CD4-positive, alpha-beta T cell treated with Interleukin-2 at 100 ng/mL for 4 hours (primary cell): ENCODE measurements around the gene GPI.
"Not testable (repeated sequence)": the region's sequence is repeated elsewhere in the genome, so short reads cannot be mapped to it uniquely, and the experiment has no call there.

Experiments
- DNase-seq: peaks from one replicate; pipeline ENCODE4 v3.0.0-alpha.2; 2020; ENCODE audit warnings: low spot score

Gene GPI

DNA sequence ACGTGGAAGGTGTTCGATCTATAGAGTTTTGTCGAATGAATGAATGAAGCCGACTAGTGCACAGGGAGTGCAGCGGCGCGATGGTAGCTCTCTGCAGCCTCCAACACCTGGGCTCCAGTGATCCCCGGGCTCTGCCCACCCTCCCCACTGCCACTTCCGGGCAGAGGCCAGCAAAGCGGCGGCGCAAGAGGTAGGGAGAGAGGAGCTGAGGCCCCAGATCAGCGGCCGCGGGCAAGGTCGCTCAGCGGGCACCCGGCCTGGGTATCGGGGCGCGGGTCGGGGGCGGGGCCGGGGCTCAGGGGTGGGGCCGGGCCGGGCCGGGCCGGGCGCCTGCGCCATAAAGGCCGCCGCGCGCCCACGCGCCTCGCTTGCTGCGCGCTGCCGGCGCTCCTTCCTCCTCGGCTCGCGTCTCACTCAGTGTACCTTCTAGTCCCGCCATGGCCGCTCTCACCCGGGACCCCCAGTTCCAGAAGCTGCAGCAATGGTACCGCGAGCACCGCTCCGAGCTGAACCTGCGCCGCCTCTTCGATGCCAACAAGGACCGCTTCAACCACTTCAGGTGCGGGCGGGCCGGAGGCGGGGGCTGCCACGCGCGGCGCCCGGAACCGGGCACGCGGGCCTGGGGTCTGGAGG lies at the start of gene GPI:
Gene GPI, plus strand, starts transcription at position 367 of the 633 bp plus-strand sequence. Its CDS starts 71 bp downstream, at position 438.
- peak; percentile 59 for DNase-seq

- DNase-seq = no peak
Measured at GRCh38 chr19:34316247-34316646, 48.7 kb upstream of the GPI start.

DNA sequence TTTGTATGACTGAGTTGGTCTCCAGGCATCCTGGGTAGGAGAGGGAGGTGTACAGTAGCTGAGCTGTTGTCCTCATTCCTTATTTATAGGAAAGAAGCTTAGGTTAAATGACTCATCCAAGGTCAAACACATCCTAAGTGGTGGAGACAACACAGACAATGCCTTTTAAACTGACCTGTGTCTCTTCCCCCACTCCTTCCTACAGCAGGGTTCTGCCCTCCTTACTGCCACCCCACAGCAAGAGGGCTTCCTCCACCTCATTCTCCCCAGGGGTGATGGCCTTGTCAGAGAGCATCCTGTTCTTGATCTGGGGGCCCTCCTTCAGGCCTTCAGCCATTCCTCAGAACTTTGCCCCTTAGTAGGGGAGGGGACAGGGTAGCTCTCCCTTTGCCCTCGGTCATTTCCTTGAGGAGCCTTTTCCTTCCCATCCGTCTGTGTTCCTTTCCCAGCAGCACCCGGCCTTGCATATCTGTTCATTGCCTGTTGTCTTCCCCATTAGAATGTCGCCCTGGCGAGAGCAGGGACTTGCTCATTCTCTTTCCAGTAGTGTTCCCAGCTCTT lies 48.2 kb upstream of the GPI start:
- no peak for DNase-seq

GRCh38 chr19:34317311-34317927 lies 47.6 kb upstream of the GPI start:
- peak; percentile 38 for DNase-seq

GRCh38 chr19:34319230-34319585 lies 45.8 kb upstream of the GPI start:
- no peak for DNase-seq

GRCh38 chr19:34319785-34320184 lies 45.2 kb upstream of the GPI start:
- DNase-seq = no peak

GRCh38 chr19:34320277-34320676 lies 44.7 kb upstream of the GPI start:
- no peak for DNase-seq

GRCh38 chr19:34321735-34322134 lies 43.3 kb upstream of the GPI start:
- DNase-seq = no peak

DNA sequence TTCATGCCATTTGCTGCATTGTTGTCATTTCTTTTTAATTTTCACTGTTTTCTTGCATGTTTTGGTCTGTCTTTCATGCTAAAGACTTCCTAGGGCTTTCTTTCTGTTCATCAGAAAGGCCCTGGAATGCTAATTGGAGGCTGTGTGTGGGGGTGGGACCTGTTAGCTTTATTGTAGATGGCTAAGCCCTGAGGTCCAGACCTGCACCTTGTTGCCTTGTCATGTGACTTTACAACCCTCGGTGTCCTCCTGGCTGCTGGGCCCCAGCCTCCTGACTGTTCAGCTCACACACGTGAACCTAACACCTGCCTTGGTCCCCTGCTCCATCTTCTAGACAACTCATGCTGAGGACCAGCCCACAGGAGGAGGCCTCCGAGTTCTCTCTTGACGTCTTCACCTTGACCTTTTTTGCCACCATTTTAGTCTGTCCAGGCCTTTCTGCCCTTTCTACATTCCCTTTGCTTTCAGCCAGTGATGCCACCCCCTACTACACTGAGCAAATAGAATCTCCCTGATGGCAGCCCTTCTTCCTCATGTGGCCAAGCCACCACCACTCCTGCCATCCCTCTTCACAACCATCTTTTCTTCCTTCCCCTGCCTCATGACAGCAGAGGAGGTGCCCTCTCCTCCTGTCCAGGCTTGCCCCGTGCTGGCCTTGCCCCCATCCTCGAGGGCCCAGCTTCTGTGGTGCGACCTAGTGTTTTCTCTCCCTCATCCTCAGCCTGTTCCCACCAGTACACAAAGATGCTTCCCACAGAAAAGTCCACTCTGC lies 41.4 kb upstream of the GPI start:
- DNase-seq = no peak

DNA sequence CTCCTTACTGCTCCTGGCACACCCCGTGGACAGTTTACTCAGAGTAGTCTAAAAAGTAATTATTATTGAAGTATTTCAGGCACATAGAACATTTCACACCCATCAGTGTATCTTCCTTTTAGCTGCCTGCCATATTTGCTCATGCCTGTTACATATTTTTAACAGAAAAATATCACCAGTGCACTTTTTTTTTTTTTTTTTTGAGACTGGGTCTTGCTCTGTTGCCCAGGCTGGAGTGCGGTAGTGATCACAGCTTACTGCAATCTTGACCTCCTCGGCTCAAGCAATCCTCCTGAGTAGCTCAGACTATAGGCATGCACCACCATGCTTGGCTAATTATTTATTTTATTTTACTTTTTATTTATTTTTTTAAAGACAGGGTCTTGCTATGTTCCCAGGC lies 40.7 kb upstream of the GPI start:
- no peak for DNase-seq

DNA sequence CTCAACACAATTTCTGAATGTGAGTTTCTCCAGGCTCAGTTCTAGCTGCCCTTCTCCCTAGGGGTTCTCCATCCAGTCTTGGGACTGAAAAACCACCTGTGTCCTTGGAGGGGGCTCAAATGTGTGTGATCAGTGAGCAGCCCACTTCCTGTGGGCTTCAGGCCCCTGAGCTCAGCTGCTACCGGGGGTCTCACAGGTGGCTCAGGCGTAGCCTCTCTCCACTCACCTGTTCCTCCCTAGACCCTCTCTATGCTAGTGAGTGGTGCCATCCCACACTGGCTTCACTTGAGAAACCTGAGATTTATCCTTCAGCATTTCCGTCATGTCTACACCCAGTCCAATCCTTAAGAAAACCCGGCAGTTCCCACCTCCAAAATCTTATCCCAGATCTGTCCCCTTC lies 39.8 kb upstream of the GPI start:
- DNase-seq = no peak

GRCh38 chr19:34325981-34326787 lies 38.8 kb upstream of the GPI start:
- DNase-seq = no peak

DNA sequence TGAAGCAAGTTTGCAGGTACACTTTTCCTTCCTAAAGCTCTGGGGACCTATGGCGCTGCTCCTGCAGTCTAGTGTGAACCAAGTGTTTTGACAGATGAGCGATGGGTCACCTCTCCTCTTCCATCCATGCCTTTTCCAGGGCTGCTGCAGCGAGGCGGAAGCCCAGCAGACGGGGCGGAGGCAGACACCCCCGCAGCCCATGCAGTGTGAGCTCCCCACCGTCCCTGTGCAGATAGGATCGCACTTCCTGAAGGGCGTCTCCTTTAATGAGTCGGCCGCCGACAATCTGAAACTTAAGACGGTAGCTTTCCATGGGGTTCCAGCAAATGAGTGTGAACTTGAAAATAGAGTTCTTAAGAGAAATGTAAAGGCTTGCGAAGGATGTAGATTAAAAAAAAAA lies 37.1 kb upstream of the GPI start:
- DNase-seq = no peak

DNA sequence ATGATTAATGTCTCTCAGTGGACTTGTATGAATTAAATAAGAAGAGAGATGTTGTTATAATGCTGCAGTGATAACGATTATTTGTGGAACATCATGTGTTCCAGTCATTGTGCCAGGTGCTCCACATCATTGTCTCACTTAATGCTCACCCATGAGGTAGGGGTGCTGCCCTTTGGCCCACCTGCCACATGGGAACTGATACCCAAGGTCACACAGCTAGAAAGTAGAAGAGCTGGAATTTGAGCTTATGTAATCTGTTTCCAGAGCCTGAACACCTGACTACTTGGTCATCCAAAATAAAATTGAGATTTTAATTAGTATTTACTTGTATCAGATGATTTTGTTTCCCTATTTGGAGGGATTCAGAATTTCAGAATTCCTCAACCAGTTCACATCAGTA lies 36.0 kb upstream of the GPI start:
- no peak for DNase-seq

- DNase-seq = no peak
Measured at GRCh38 chr19:34330116-34330515, 34.9 kb upstream of the GPI start.

GRCh38 chr19:34330596-34330995 lies 34.4 kb upstream of the GPI start:
- not testable (repeated sequence) for DNase-seq

DNA sequence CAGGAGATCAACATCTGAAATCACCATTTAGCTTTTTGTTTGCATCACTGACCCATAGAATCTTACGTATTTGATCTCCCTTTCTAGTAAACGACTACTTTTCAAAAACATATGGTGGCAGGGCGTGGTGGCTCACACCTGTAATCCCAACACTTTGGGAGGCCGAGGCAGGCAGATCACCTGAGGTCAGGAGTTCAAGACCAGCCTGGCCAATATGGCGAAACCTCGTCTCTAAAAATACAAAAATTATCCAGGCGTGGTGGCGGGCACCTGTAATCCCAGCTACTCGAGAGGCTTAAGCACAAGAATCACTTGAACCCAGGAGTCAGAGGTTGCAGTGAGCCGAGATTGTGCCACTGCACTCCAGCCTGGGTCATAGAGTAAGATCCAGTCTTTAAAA lies 33.4 kb upstream of the GPI start:
- DNase-seq = not testable (repeated sequence)

DNA sequence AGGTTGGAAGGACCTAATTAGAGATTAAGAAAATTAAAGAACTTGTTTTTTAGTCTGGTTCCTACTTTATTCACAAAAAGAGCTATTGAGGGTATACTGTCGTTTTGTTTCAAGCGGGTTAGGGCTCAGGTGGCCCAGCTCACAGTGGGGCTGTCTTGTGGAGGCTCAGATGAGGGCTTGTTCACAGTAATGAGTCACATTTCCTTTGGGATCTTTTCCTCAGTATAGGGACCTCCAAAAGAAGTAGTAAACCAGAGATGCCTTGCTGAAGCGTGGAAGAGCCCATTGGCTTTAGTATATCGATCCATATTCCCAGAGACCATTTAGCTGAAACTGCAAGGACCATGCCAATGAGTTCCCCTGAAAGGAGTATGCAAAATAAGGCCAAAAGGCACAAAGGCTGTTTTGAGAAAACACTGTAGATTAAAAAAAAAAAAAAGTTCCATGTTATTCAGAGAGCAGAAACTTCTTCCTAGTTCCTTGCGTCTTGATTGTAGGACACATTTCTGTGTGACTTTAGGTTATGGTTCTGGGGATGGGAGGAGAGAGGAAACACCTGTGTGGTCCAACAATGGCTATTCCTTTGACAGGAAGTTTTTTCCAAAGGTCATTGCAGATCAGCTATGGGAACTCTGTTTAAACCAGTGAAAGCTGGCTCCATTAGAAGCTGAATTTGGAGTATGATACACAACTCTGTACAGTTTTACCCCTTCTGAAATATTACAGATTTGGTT lies 32.8 kb upstream of the GPI start:
- no peak for DNase-seq

DNA sequence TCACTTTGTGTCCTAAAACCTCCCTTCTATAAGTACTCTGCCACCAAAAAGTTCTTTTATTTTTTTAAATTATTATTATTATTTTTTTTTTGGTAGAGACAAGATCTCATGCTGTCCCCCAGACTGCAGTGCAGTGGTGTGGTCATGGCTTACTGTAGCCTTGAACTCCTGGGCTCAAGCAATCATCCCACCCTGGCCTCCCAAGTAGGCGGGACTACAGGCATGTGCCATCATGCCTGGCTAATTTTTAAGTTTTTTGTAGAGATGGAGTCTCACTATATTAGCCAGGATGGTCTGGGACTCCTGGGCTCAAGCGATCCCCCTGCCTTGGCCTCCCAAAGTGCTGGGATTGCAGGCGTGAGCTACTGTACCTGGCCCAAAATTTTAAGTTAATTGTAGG lies 29.1 kb upstream of the GPI start:
- DNase-seq = no peak

DNA sequence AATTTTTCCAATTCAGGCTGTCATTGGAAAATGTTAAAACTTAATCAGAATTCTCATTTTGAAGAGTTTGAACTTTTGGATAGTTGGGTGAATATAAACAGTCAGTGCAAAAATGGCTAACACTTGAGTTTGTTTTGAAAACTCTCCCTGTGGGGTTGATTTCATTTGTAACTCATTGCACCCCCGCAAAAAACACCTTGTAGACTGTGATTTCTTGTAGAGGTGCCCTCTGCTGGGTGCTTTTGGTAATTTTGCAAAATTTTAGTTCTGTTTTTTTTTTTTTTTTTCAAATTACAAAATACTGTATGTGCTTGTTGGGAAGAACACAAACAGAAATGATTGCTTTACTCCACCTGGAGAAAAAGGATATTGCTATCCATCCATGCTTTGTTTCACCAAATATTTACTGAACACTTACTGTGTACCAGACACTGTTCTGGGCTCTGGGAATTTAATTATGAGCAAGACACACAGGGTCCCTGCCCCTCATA lies 28.2 kb upstream of the GPI start:
- peak; percentile 61 for DNase-seq

DNA sequence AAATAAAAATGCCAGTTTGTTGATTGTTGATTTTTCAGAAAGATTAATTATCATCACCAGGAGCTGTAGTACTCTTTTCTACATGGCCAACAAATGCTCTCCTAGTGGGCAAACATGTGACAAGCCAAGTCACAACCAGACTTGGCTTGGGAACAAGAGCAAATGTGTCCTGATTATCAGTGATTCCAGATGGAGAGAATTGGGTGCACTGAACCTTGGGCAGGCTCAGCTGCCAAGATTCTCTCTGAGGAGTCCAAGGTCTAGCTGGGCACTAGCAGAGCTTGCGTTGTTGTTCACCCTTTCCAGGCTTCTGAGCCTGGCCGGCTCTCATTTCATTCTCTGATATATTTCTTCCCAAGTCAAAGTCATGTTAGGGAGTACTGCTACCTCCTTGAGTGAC lies 27.3 kb upstream of the GPI start:
- DNase-seq = no peak
